Urinary bladder (tissue), 4 donors: ENCODE data around the gene DUSP15. TPM values are rescaled to one million over a fixed set of nuclear protein-coding genes. Genes with fewer than 3 reads are reported as not detected.
"Not testable (repeated sequence)": the region's sequence is repeated elsewhere in the genome, so short reads cannot be mapped to it uniquely, and the experiment has no call there.

Experiments
- DNase-seq: peaks from one replicate; pipeline ENCODE4 v3.0.0-alpha.2; 2015; ENCODE audit errors: extremely low spot score
- H3K27ac ChIP-seq: one replicate; pipeline ENCODE4 v1.5.1; 2013; ENCODE audit warnings: low read depth, mild to moderate bottlenecking, moderate library complexity
- H3K36me3 ChIP-seq: one replicate; pipeline ENCODE4 v1.6.1; 2013; ENCODE audit warnings: mild to moderate bottlenecking, moderate library complexity; ENCODE audit not compliant: insufficient read depth
- H3K4me1 ChIP-seq: one replicate; pipeline ENCODE4 v1.6.1; 2013; ENCODE audit warnings: mild to moderate bottlenecking, moderate library complexity; ENCODE audit not compliant: insufficient read depth
- H3K4me3 ChIP-seq: one replicate; pipeline ENCODE4 v1.5.1; 2013; ENCODE audit warnings: low read depth, low read length
- WGBS: extraction: QIAGEN DNeasy Blood & Tissue Kit; methylation state at CpG from one replicate; pipeline ENCODE4 v1.1.7; 2013; 5-methylcytosine and 5-hydroxymethylcytosine counted together
- polyA plus RNA-seq: library from polyadenylated mRNA; stranded (reverse); fragments of 200-250 nt; gene quantifications from one replicate; pipeline ENCODE4 v1.2.3, GENCODE V29; 2013
- total RNA-seq: library from RNA; depleted of rRNA; stranded (reverse); fragments of >200 nt; gene quantifications from one replicate; pipeline ENCODE4 v1.2.3, GENCODE V29; 2014
- donor health status: healthy with polysubstance abuse.
- donor health status: healthy.

DUSP15 gene
- total and polyA plus RNA-seq, 2 donors = 1.4 to 4.0 TPM

DNA sequence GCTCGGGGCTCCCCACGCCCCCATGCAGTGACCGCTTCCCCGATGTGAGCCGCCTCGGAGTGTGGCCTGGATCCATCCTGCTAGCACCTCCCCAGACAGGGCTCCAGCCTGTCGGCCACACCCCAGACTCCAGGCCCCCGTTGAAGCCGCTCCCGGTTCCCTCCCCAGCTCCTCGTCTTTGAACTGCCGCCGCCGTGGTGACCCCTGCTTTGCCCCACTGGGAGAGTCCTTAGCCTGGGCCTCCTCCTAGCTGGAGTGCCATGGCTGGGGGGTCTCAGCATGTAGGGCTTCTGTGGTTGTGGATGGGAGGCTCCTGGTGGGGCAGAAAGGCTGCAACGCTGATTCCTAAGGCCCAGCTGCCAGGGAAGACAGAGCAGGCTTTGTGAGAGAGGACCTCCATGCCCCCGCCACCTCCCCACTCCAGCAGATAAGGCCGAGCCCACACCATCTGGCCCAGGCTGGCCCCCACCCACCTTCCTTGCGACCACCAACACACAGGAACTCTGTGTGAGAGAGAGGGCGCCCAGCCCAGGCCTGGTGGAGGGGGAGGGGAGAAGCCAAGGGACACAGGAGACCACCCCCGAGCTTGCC is 36.3 kb downstream of the DUSP15 start:
- no peak overlapping the region for H3K4me3 ChIP-seq
- no peaks in the 10 kb centered on the region for H3K36me3 ChIP-seq
- DNase-seq = no peak
- 52% methylated on average over 20 of the region's 20 CpGs for WGBS
- H3K27ac ChIP-seq = no peak overlapping the region
- H3K4me1 ChIP-seq = no peaks in the 10 kb centered on the region

GRCh38 chr20:31833130-31833930 is 37.0 kb downstream of the DUSP15 start:
- Histone ChIP-seq H3K27ac (no peak overlapping the region), H3K4me3 (no peak overlapping the region), H3K36me3 (no peaks in the 10 kb centered on the region), H3K4me1 (no peaks in the 10 kb centered on the region)
- WGBS = 56% methylated on average over 14 of the region's 14 CpGs
- no peak for DNase-seq

GRCh38 chr20:31831771-31832306 is 38.5 kb downstream of the DUSP15 start:
- WGBS = 90% methylated on average over 17 of the region's 17 CpGs
- Histone ChIP-seq H3K27ac (no peak overlapping the region), H3K4me1 (no peaks in the 10 kb centered on the region), H3K36me3 (no peaks in the 10 kb centered on the region), H3K4me3 (no peak overlapping the region)
- DNase-seq = no peak

DNA sequence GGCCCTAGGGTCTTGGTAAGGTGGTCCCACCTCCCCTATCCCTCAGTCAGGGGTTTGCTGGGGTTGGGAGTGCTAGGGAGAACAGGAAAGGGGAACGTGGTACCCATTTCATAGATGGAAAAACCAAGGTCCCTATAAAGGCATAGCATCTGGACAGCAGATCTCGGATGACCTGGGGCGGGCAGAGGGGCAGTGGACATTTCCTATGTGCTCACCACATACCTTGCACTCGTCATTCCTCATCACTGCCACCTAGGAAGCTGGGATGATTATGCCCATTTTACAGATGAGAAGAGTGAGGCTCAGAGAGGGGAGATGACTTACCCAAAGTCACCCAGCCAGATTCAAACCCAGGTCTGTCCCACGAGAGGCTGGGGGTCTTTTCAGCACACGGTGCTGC is 39.1 kb downstream of the DUSP15 start:
- no peak overlapping the region for H3K4me3 ChIP-seq
- no peak overlapping the region for H3K27ac ChIP-seq
- H3K4me1 ChIP-seq = no peaks in the 10 kb centered on the region
- H3K36me3 ChIP-seq = no peaks in the 10 kb centered on the region
- no peak for DNase-seq
- 93% methylated on average over 6 of the region's 6 CpGs for WGBS

GRCh38 chr20:31830406-31830981 is 39.8 kb downstream of the DUSP15 start:
- Histone ChIP-seq H3K4me1 (no peaks in the 10 kb centered on the region), H3K36me3 (no peaks in the 10 kb centered on the region), H3K4me3 (no peak overlapping the region), H3K27ac (no peak overlapping the region)
- no peak for DNase-seq
- WGBS = 84% methylated on average over 8 of the region's 8 CpGs

DNA sequence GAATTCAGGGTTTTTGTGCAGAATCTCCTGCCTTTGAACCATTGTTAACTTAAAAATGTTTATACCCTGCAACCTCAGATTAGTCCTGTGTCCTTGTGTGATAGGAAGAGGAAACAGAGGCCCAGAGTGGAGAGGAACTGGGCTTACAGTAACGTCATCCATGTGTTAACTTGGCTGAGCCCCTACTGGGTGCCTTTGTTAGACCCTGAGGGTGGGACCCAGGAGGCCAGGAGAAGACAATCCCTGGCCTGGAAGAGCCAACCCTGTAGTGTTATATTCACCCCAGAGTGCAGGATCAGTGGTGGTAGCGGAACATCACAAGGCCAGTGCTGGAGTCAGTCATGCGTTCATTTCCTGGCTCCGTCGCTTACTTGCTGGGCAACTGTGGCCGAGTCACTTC is 40.6 kb downstream of the DUSP15 start:
- H3K27ac ChIP-seq = no peak overlapping the region
- 84% methylated on average over 6 of the region's 6 CpGs for WGBS
- no peaks in the 10 kb centered on the region for H3K4me1 ChIP-seq
- no peak overlapping the region for H3K4me3 ChIP-seq
- H3K36me3 ChIP-seq = no peaks in the 10 kb centered on the region
- no peak for DNase-seq

- not testable (repeated sequence) for H3K4me1 ChIP-seq, DNase-seq, H3K27ac ChIP-seq, H3K36me3 ChIP-seq, H3K4me3 ChIP-seq
- 94% methylated on average over 11 of the region's 11 CpGs for WGBS
These were observed 42.3 kb downstream of the DUSP15 start for GRCh38 chr20:31828016-31828415.

DNA sequence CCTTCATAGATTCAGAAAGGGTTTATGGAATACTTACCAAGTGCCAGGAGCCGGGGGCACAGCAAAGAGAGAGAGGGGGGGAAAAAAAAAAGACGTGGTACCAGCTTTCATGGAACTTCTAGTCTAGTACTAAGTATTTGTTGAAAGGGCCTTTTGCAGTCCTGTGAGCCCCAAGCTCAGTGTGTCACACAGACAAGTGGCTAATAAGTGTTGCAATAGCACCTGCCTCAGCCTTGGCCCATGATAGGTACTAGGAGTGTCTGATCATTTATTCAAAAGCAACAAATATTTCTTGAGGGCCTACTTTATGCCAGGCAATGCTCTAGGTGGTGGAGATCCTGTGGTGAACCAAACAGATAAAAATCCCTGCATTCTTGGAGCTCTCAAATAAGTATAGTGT is 43.3 kb downstream of the DUSP15 start:
- WGBS = 78% methylated on average over 2 of the region's 2 CpGs
- no peak overlapping the region for H3K4me3 ChIP-seq
- no peak overlapping the region for H3K27ac ChIP-seq
- H3K4me1 ChIP-seq = no peaks in the 10 kb centered on the region
- no peak for DNase-seq
- H3K36me3 ChIP-seq = no peaks in the 10 kb centered on the region

DNA sequence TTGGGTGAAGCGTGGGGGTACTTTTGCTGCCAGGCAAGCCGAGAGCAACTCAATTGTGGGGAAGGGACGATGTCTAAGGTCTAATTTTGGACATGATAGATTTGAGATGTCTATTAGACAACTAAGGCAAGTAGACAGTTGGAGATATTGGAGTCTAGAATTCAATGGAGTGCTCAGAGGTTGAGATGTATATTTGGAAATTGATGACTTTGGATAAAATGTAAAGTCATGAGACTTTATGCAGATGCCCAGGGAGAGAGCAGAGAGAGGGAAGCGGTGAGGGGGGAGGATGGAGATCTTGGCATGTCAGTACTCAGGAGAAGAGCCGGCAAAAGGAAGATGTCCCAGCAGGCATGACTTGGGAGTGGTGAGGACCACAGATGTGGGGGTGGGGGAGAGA is 44.3 kb downstream of the DUSP15 start:
- no peak for DNase-seq
- Histone ChIP-seq H3K36me3 (no peaks in the 10 kb centered on the region), H3K27ac (no peak overlapping the region), H3K4me1 (no peaks in the 10 kb centered on the region), H3K4me3 (no peak overlapping the region)
- WGBS = 85% methylated on average over 5 of the region's 5 CpGs

DNA sequence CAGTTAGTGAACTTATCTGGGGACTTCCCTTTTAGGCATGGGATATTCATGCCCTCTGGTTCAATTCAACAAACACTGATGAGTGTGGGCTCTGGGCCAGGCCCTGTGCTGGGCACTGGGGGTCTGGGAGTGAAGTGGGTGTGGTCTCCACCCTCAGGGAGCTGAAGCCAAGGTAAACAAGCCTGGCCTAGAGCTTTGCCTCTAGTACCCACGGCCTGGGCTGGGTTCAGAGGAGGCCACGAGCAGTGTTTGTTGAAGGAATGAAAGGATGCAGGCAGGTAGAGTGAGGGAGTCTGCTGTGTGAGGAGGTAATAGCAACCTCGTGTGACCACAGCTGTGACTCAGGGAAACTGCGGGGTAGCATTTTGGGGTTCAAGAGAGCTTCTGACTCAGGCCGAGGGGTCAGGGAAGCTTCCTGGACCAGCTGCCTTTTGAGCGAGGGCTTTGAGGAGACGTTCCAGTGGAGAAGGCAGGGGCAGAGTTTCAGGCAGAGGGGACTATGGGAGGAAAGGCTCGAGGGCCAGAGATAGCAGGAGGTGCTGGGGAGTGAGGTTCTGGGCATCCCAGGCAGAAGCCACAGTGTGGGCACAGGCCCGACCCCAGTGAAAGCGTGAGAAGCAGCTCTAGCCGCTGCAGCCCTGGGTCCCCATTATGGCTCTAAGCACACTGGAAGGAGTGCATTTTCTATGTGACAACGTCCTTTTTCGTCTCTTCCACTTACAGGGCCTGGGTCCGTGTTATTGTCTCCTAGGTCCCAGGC is 45.6 kb downstream of the DUSP15 start:
- WGBS = 81% methylated on average over 14 of the region's 14 CpGs
- no peak overlapping the region for H3K4me3 ChIP-seq
- H3K4me1 ChIP-seq = no peaks in the 10 kb centered on the region
- no peak for DNase-seq
- no peak overlapping the region for H3K27ac ChIP-seq
- no peaks in the 10 kb centered on the region for H3K36me3 ChIP-seq

- Histone ChIP-seq H3K36me3 (no peaks in the 10 kb centered on the region), H3K4me1 (no peaks in the 10 kb centered on the region)
- 92% methylated on average over 4 of the region's 4 CpGs for WGBS
These were observed 46.2 kb downstream of the DUSP15 start for GRCh38 chr20:31824125-31824485.

DNA sequence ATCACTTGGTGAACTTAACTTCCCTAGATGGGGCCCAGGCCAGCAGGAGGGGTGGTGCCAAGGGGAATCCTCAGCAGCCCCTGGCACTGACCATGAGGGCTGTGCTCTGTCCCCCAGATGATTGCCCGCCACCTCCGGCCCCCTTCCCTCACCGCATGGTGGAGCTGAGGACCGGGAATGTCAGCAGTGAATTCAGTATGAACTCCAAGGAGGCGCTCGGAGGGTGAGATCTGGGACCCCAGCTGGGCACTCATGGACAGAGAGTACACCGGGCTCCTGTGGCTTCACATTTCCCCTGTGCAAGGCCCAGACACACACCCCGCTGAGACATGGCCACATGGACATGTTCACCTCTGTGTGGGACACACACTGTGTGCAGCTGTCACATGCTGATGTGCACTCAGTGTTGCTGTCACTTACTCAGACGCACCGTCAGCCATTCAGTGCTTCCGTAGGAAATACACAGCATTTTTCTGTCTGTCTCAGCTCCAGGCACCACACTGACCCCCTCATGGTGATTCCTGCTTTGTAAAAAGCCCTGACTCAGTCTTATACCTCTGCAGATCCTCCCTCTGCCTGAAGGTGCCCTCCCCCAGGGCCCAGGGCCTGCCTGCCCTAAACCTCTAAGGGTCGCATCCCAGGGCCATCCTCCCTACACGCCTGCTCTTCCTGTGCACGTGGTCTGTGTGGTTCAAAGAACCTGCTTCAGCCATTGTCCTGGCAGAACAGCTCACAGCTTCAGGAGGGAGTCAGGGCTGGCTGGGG is 46.8 kb downstream of the DUSP15 start:
- no peak for DNase-seq
- Histone ChIP-seq H3K27ac (no peak overlapping the region), H3K36me3 (no peaks in the 10 kb centered on the region), H3K4me3 (no peak overlapping the region), H3K4me1 (no peaks in the 10 kb centered on the region)
- WGBS = 53% methylated on average over 14 of the region's 14 CpGs

More at GRCh38 chr20:31824125-31824485, 46.2 kb downstream of the DUSP15 start:
- H3K4me3 ChIP-seq = no peak overlapping the region
- no peak overlapping the region for H3K27ac ChIP-seq
- no peak for DNase-seq
